SH-SY5Y (cell line): Measurements from ENCODE around the gene ADGRA1.

ENCODE experiments used
- GATA2 ChIP-seq: IDR thresholded peaks from 2 replicates; pipeline ENCODE4 v1.6.1; 2011; ENCODE audit warnings: mild to moderate bottlenecking, low read depth, low read length
- GATA3 ChIP-seq: IDR thresholded peaks from 2 replicates; pipeline ENCODE4 v1.6.1; 2011; ENCODE audit warnings: low read depth, mild to moderate bottlenecking, low read length, moderate library complexity

GRCh38 chr10:133076274-133077038 is 11.3 kb upstream of the ADGRA1 start:
- TF ChIP-seq GATA2 (no peak), GATA3 (no peak)
